ENCODE results near the gene ZNF92. TPM values are rescaled to one million over a fixed set of nuclear protein-coding genes. Genes with fewer than 3 reads are reported as not detected.

ZNF92 gene
- total RNA-seq (10 to 100 TPM; 29.7 to 30.1 TPM), total RNA-seq (13.4 to 94.5 (median 46.4) reads per million in 172 experiments)
- polyA plus RNA-seq (2013, experiment 1 of 2), result 12.3 TPM
- 11.6 TPM for polyA plus RNA-seq (2013, experiment 2 of 2)

GRCh38 chr7:65373608-65374351 is at the start of gene ZNF92:
TSS of gene ZNF92 (plus strand) at chr7:65373855. CDS start at chr7:65373998, 143 bp downstream.
- Mint-ChIP-seq H3K9me3 (peaks cover 2% of the 10 kb centered on the region), H3K27me3 (no peaks in the 10 kb centered on the region), H3K4me1 (ENCODE audit: low read depth) (peaks cover 47% of the 10 kb centered on the region), H3K36me3 (ENCODE audit: low read depth) (peaks cover 47% of the 10 kb centered on the region), H3K4me3 (peak within 1 kb of the TSS; percentile 95), H3K27ac (peak within 1 kb of the TSS; percentile 94)
- H3K27me3 ChIP-seq (ENCODE audit: control insufficient read depth in 1 of 2, insufficient read depth in 2 of 2, low read length in 2 of 2), result no peaks in the 10 kb centered on the region
- H3K4me1 ChIP-seq (ENCODE audit: insufficient read depth, low read length), result peaks cover 38% of the 10 kb centered on the region
- no peaks in the 10 kb centered on the region for H3K36me3 ChIP-seq (ENCODE audit: insufficient read depth, low read length)
- POLR2A ChIA-PET, result interaction anchor here (0.7 to 2.4 kb wide), 19 partner anchors 9 to 1929 kb away, joined by 3 to 22 read pairs (median 5); partner anchors contain the start of genes CRCP, ERV3-1, ZNF107 and ZNF138
- DNase-seq (peak; percentile 89 to 98 (median 92)), ATAC-seq (ENCODE audit: poor library complexity) (peak; percentile 98)
- CTCF ChIA-PET, result no interaction called here
- peak within 1 kb of the TSS; percentile 67 to 85 for H3K27ac ChIP-seq (ENCODE audit: low read depth in 1 of 2, low read length in 2 of 2)
- peak within 1 kb of the TSS; percentile 97 for H3K4me3 ChIP-seq (ENCODE audit: low read length)
- intact Hi-C loops (cut with DNase I, micrococcal nuclease), result loop anchor here (1.0 to 10.0 kb wide), 11 partner anchors 335 to 1624 kb away; partner anchors contain the start of genes ZNF273 (in 2 of the 2), ERV3-1 (in 1 of the 2), SBDS (in 1 of the 2) and TMEM248 (in 1 of the 2)
- no peak for TF ChIP-seq CTCF (IDR thresholded peaks at IDR 0.05)
- no peaks in the 10 kb centered on the region for H3K9me3 ChIP-seq (ENCODE audit: control insufficient read depth in 1 of 2, insufficient read depth in 1 of 2, low read length in 2 of 2)

GRCh38 chr7:65325793-65326432 is 47.7 kb upstream of the ZNF92 start:
- no peak overlapping the region for H3K27ac Mint-ChIP-seq
- TF ChIP-seq CTCF (IDR thresholded peaks at IDR 0.05), result no peak
- intact Hi-C loops (cut with DNase I, micrococcal nuclease), result no loop called here
- no peaks in the 10 kb centered on the region for H3K4me1 Mint-ChIP-seq (ENCODE audit: low read depth)
- Histone ChIP-seq H3K27ac (ENCODE audit: low read depth in 1 of 2, low read length in 2 of 2) (no peak overlapping the region), H3K36me3 (ENCODE audit: insufficient read depth, low read length) (no peaks in the 10 kb centered on the region), H3K4me1 (ENCODE audit: insufficient read depth, low read length) (no peaks in the 10 kb centered on the region), H3K4me3 (ENCODE audit: low read length) (no peak overlapping the region), H3K9me3 (ENCODE audit: control insufficient read depth in 1 of 2, insufficient read depth in 1 of 2, low read length in 2 of 2) (no peaks in the 10 kb centered on the region), H3K27me3 (ENCODE audit: control insufficient read depth in 1 of 2, insufficient read depth in 2 of 2, low read length in 2 of 2) (no peaks in the 10 kb centered on the region)
- H3K36me3 Mint-ChIP-seq (ENCODE audit: low read depth), result no peaks in the 10 kb centered on the region
- DNase-seq, result peak in 1 of 14 experiments; percentile 5
- ChIA-PET CTCF (no interaction called here), POLR2A (no interaction called here)
- no peak for ATAC-seq (ENCODE audit: poor library complexity)
- no peak overlapping the region for H3K4me3 Mint-ChIP-seq
- H3K9me3 Mint-ChIP-seq, result no peaks in the 10 kb centered on the region
- no peaks in the 10 kb centered on the region for H3K27me3 Mint-ChIP-seq

- Mint-ChIP-seq H3K4me3 (no peak overlapping the region), H3K4me1 (ENCODE audit: low read depth) (no peaks in the 10 kb centered on the region), H3K9me3 (no peaks in the 10 kb centered on the region), H3K27ac (no peak overlapping the region), H3K36me3 (ENCODE audit: low read depth) (no peaks in the 10 kb centered on the region), H3K27me3 (peaks cover 8% of the 10 kb centered on the region)
- DNase-seq (no peak), ATAC-seq (ENCODE audit: poor library complexity) (no peak)
- ChIA-PET POLR2A (no interaction called here), CTCF (no interaction called here)
- Histone ChIP-seq H3K4me1 (ENCODE audit: insufficient read depth, low read length) (no peaks in the 10 kb centered on the region), H3K36me3 (ENCODE audit: insufficient read depth, low read length) (no peaks in the 10 kb centered on the region), H3K27me3 (ENCODE audit: control insufficient read depth in 1 of 2, insufficient read depth in 2 of 2, low read length in 2 of 2) (no peaks in the 10 kb centered on the region), H3K4me3 (ENCODE audit: low read length) (no peak overlapping the region), H3K9me3 (ENCODE audit: control insufficient read depth in 1 of 2, insufficient read depth in 1 of 2, low read length in 2 of 2) (no peaks in the 10 kb centered on the region), H3K27ac (ENCODE audit: low read depth in 1 of 2, low read length in 2 of 2) (no peak overlapping the region)
- TF ChIP-seq CTCF (IDR thresholded peaks at IDR 0.05), result no peak
- intact Hi-C loops (cut with DNase I, micrococcal nuclease), result no loop called here
These were observed 35.3 kb upstream of the ZNF92 start for GRCh38 chr7:65338346-65338745.

Measured in CD4-positive, alpha-beta T cell (primary cell).